HG03575 (cell line): ENCODE measurements around the gene SDCCAG8.

Experiments
- ATAC-seq: cut with Tn5 transposase; IDR thresholded peaks from one replicate; pipeline ENCODE4 v1.9.1; 2021; ENCODE audit not compliant: unreplicated experiment, insufficient number of reproducible peaks, low FRiP score; ENCODE audit errors: extremely low read depth

Gene SDCCAG8

DNA sequence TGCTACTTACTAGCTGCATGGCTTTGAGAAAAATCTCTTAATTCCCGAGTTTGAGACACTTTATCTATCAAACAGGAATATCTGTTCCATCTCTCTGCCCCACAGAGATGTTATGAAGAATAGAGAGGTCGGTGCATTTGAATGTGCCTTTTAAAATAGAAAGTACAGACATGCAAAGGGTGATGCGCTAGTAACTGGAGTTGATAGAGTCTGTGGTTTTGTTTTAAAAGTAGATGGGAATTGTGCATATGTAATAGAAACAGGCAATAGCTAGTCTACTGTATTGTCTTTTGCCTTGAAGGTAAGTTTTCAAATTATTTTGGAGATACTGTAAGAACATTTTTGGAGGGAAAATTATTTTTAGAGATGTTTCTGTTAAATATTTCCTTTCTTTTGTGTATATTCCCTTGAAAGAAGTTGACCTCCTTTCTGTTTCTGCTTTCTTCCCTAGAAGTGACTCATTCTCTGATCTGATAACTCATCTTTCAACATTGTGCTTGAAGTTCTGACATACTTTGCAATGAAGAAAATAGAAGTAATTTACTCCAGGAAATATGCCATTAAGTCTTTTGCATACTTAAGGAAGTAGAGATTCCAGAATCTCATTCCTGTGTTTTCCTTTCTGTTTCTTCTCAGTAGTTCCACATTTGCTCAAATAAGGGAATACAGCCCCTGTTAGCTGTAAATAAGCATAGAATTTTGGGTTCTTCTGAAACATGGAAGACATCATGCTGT lies 151.6 kb downstream of the SDCCAG8 start:
- no peak for ATAC-seq

DNA sequence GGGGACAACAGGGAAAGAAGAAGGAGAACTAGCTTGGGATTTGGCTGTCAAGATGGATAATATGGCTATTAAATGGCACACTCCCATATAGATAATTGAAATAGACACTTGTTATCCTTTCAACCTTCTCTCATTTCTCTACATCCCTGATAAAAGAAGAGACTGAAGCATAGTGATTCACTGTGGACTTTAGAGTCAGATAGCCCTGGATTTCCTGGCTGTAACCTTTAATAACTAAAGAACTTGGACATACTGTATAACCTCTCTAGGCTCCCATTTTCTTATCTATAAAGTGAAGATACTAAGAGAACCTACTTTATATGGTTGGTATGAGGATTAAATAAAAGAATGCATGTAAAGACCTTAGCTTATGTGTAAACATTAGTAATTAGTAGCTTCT lies 152.6 kb downstream of the SDCCAG8 start:
- no peak for ATAC-seq

DNA sequence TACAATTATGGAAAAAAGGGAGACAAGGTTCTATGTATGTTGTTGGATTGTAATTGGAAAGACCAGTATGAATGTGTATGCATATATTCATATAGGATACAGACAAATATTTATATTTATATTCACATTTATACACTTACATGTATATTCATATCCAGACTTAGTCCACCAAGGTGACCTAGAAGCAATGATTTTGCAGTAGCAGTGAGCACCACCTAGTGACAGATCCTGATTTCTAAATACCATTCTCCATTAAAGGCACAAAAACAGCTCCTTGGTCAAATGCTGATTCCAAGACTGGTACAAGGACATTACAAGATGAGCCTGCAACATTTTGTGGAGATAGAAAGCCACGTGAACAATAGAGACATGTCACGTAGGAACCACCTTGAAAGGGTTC lies 153.4 kb downstream of the SDCCAG8 start:
- no peak for ATAC-seq

DNA sequence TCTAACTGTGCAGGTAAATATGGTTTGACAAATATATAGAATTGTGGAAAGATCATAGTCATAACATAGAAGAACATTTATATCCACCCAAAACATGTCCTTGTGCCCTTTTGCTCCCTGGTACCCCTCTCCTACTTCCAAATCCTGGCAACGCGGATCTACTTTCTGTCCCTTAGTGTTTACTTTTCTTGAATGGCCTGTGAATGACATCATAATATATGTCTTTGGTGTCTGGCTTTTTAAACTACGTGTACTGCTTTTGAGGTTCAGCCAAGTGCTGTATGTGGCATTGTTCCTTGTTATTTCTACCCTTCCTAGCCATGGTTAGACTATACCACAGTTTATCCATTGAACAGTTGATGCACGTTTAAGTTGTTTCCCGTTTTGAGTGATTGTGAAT lies 155.6 kb downstream of the SDCCAG8 start:
- ATAC-seq, result no peak

DNA sequence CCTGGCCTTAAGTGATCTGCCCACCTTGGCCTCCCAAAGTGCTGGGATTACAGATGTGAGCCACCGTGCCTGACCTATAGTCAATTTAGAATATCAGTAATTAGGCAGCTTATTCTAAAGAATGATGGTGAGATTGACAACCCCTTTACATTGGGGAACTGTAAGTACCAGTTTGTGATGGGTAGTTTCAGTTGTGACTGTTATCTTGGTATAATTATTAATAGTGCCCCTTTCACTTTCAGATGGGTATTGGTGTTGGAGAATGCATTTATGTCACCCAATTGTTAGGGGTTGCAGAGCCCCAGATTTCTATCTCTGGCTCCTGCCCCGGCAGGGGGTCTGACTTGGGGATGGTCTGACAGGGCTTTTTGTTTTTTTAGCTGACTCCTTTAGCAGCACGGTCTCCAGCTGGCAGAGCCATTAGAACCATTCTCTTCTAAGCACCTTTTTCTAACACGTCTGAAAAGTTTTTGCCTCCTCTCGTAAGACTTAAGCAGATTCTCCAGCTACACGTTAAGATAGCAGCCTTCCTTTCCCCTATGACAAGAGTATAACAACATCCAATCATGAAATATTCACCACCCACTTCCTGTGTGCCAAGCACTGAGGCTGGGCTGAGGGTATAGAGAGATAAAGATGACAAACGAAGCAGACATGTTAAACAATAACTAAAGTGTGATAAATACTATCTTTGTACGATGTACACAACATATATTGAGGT lies 157.8 kb downstream of the SDCCAG8 start:
- no peak for ATAC-seq

DNA sequence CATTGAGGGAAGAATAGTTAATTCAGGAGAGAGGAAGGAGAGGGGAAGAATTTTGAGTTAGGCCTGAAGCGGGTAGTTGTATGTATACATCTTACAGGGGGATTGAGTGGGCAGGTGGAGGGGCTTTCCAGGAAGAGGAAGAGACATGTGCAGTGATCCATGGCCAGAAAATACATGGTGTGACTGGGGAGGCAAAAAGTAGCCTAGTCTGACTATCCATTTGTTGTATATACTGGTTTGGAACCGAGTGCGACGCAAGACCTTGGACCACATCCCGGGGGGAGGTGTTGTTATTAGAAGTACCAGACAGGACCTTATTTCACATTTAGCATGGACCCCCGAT lies 158.3 kb downstream of the SDCCAG8 start:
- ATAC-seq, result no peak

DNA sequence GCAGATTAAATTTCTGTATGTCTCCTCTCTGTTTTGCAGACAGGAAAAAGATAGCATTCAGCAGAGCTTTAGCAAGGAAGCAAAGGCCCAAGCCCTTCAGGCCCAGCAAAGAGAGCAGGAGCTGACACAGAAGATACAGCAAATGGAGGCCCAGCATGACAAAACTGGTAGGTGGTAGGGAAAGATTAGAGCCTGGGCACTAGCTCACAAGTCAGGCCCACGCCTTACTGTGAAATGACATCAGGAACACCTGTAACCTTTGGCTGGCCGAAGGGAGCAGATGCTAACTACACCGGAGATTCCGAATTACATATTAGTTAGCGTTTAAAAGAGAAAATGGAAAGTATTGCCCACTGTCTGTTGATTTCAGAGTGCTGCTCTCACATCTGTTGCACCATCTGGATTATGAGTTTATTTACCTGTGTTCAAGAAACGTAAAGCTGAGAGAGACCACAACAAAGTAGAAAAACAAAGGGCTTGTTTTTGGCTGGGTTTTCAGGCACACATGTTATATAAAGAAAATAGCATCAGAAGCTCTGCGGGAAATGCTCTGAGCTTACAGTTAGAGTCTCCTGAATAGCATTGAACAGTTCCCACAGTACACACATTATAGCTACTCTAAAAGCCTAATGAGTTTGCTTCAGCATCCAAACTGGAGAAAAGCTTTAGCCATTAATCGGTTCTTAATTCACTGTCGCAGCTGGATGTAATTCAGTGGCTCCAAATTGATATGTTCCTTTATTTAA lies 160.0 kb downstream of the SDCCAG8 start:
- no peak for ATAC-seq

DNA sequence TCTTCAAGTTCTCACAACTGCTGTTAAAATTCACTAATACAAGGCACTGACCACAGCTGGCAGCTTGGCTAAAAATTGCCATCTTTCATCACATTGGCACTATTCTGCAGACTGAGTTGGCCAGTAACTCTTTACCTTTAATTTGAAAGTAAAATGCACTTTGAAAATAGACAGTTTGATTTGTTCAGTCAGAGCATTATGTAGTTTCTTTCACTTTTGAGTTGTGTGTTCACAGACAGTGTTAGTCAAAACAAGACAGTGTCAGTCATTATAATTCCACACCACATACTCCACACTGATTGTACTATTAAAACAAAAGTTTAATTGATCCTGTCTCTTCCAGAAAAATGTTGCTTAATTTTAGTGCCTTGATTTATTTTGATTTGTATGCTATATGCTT lies 160.7 kb downstream of the SDCCAG8 start:
- ATAC-seq, result peak; percentile 55

DNA sequence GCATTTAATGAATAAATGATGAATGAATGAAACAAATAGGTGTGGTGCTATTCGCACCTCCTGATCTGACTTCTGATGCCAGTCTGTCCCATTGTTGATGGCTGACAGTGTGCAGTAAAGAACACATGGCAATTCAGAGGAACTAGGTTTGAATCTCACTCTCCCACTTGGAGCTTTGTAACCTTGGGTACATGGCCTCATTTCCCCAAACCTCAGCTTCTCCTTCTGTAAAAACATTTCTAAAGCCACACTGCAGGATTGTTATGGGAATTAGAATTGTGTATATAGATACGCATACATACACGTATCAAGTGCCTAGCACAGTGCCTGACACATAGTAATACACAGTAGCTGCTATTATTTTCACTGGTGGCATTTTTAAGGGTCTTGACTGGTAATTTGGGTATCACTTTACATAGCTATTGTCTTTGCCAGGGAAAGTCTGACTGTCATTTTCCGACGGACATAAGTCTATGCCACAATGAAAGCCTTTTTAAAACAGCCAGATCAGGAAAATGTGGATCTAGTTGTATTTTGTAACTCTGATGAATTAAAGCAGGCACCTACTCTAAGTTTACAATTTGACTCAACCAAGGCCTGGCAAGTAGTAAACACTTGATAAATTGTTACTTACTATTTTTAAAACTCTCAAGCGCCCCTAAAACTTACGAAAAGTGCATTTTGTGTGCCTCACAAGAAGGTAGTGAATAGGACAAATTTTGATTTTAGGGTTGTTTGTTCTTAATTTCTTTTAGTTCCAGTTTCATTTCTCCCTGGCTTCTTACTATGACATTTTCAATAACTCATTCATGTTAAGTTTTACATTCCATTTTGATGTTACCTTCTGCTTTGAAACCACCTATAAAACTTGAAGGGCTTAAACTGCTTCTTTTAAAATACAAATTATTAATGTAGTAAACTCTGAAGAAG lies 164.4 kb downstream of the SDCCAG8 start:
- no peak for ATAC-seq

DNA sequence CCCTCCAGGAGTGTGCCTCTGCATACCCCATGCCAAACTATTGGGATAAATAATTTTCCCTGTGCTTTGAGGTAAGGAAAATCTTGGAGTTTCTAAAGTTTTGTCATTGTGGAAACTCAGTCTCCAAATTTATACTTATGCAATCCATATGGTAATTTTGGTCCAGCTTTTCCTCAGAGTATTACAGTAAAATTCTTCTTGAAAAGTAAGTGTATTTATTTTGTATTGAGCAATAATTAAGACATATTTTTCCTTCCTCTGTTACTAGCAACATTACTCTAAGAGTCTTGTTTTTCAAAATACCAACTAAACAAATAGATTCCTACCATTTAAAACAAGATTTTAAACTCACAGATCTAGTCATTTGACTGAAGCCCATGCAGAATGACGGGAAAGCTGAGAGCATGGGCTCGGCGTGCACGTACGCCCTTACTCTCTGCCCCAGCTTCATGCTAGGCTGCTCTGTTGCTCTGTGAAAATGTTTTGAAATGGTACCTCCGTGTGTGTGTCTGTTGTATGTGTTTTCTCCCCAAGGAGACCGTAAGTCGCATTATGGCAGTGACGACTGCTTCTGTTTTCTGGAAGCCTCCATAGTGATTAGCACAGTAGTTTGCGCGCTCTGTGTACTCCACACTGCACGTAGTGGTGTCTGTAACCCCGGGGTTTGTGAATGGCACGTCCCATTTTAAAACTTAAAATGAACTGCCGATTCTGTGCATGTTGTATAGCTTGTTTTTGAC lies 165.3 kb downstream of the SDCCAG8 start:
- no peak for ATAC-seq

DNA sequence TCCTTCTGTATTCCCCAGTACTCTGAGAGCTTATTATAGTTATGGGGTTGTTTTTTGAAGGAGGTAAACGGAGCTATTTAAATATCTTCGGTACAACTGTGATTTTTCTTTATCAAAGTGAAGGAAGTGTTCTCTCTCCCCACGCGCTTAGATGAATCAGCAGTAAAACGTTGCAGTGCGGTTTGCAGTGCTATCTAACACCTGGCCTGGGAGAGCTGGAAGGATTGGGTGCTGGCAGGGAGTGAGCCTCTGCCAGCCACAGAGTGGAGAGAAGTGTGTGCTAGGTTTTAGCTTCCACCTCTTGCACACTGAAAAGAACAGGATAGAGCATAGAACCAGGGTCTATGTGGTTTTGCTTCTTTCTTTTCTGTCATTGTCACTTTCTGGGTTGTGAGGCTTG lies 165.9 kb downstream of the SDCCAG8 start:
- peak; percentile 62 for ATAC-seq

DNA sequence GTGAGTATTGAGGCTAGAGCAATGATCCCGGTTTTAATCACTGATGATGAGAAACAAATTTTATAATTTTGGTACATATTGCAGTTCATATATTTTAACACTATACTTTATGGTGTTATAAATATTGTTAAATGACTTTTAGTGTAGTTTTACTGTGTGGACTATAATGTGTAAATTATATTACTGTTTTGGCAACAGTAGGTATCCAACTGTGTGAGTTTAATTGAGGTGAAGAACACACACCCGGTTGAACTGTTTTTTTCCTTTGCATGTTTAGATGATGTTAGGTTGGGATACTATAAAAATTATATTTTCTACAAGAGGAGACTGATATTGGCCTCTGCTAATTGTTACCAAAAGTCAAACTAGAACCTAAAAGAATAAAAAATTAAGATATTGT lies 166.5 kb downstream of the SDCCAG8 start:
- ATAC-seq, result no peak

DNA sequence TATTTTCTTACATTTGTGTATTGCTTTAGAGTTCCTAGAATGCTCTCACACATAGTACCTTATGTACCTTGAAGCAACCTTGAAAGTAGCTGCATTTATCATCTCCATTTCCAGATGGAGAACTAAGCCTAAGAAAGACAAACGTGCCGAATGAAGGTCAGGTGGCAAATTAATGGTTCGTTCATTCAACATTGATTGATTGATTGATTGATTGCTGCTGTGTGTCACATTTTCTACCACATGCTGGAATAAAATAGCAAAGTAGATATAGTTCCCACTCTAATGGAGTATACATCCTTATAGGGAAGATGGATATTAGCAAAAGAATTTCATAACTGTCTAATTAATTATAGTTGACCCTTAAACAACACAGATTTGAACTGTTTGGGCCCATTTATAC lies 172.2 kb downstream of the SDCCAG8 start:
- ATAC-seq, result no peak

DNA sequence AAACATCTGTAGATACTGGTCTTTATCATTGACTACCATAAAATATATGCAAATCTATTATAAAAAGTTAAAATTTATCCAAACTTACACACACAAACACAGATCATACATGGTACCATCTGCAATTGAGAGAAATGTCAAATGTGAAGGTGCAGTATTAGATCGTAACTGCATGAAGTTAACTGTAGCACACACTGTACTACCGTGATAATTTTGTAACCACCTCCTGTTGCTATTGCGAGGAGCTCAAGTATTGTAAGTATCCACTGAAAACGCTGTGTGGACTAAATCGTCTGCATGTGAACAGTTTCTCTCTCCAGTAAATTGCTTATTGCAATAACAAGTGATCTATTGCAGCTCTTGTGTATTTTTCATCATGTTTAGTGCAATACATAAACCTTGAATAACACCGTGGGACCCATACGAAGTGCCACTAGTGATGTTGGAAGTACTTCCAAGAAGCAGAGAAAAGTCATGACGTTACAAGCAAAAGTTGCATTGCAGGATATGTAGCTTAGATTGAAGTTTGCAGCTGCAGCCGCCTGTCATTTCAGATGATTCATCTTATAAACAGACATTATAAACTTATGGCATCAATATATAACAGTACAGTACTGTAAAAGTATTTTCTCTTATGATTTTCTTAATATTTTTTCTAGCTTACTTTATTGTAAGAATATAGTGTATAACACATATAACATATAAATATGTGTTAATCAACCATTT lies 172.9 kb downstream of the SDCCAG8 start:
- ATAC-seq, result no peak

DNA sequence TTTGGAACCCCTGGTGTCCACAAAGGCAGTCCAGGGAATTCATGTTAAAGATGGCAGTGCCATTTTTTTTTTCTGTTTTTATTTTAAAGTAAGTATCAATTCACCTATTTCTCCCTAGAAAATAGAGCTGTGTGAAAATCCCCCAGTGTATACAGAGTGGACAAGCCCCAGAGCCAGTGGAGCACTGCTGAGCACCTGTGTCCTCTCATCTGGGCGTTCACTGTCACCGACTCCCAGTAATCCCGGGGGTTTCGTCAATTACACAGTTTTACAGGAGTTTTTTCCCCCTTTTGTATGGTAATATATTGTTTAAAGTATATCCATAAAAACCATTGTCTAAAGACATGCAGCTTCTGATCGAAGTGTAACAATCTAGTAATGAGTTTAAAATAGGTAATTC lies 175.8 kb downstream of the SDCCAG8 start:
- no peak for ATAC-seq

DNA sequence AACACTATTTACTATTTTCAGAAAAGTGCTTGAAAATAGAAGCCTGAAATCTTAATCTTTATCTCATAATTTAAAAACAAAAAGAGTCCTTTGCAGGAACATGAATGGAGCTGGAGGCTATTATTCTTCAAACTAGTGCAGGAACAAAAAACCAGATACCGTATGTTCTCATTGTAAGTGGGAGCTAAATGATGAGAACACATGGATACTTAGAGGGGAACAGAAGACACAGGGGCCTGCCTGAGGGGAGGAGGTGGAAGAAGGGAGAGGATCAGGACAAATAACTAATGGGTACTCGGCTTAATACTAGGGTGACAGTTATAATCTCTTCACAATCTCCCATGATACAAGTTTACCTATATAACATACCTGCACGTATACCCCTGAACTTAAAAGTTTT lies 176.3 kb downstream of the SDCCAG8 start:
- ATAC-seq, result no peak

DNA sequence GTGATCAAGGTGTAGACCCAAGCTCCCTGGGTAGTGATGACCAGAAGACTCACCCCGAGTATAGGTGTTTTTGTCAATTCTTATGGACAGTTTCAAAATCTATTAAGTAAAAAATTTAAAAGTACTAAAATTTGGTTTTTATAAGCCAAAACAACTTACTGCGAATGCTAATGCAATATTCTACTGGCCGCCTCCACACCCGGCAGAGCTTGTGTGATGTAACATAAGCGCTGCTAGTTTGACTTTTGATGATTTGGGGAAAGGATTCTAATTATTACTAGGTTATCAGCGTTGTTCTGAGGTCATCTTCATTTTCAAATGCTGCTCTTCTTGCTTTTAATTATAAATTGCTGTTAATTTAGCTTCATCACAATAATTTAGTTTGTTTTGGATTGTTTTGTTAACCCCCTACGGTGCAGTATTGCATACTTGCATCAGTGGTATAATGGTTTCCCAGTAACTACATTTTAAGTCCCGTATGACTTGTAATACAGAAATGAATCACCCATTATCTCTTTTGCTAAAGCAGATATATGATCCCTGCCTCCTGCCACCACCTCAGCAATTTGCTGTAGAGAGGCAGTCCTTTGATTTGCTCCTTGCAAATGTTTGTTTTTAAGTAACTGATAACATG lies 178.0 kb downstream of the SDCCAG8 start:
- ATAC-seq, result no peak

DNA sequence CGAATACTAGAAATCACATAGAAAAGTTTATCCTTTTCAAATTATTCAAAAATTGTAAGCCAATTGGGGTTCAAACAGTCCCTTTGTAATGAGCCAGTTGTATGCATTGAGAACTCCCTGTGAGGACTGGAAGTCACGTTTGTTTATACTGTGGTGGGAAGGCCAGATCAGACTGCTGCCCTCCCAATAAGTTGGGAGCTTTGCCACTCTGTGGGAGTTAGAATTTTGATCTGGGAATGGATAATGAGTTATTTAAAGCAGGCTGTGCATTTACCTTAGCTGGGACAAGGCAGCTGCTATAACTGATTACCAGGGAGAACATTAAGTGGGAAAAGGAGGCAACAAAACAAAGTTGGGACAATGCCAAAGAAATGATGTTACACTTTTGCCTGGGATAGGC lies 178.8 kb downstream of the SDCCAG8 start:
- ATAC-seq, result no peak
